ENCODE results near the gene DTX1. TPM values are rescaled to one million over a fixed set of nuclear protein-coding genes. Genes with fewer than 3 reads are reported as not detected.

The DTX1 gene
- total RNA-seq, 1 donor from 2014 or later, result 4.5 TPM

DNA sequence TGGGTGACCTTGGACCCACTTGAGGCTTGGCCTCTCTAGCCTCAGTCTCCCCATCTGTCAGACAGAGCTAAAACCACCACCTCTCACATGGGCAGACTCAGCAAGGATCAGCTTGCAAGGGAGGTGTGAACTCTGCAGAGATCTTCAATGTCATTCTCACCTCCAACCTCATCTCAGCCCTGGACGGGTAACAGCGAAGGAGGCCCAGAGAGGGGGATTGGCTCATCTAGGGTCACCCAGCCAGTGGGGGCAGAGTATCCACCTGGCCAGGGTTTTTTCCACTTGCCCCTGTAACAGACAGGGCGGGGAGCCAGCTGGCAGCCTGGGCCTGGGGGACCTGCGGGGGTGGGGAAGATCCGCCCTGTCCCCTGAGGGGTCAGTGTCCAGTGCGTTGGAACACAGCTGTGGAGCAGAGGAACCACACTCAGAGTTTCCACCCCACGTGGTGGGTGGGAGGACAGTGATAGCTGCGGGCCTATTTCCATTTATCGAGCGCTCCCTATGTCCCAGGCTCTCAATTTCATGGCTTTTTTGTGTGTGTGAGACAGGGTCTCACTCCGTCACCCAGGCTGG is 27.4 kb downstream of the DTX1 start:
- H3K36me3 ChIP-seq, result no peaks in the 10 kb centered on the region
- TF ChIP-seq, protein P1, sequence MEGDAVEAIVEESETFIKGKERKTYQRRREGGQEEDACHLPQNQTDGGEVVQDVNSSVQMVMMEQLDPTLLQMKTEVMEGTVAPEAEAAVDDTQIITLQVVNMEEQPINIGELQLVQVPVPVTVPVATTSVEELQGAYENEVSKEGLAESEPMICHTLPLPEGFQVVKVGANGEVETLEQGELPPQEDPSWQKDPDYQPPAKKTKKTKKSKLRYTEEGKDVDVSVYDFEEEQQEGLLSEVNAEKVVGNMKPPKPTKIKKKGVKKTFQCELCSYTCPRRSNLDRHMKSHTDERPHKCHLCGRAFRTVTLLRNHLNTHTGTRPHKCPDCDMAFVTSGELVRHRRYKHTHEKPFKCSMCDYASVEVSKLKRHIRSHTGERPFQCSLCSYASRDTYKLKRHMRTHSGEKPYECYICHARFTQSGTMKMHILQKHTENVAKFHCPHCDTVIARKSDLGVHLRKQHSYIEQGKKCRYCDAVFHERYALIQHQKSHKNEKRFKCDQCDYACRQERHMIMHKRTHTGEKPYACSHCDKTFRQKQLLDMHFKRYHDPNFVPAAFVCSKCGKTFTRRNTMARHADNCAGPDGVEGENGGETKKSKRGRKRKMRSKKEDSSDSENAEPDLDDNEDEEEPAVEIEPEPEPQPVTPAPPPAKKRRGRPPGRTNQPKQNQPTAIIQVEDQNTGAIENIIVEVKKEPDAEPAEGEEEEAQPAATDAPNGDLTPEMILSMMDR (IDR thresholded peaks at IDR 0.05), result no peak
- no peak overlapping the region for H3K27ac ChIP-seq
- no peaks in the 10 kb centered on the region for H3K27me3 ChIP-seq
- H3K9me3 ChIP-seq, result no peaks in the 10 kb centered on the region
- H3K4me3 ChIP-seq, result no peak overlapping the region
- no peaks in the 10 kb centered on the region for H3K4me1 ChIP-seq
- intact Hi-C loops (cut with DNase I), result no loop called here
- DNase-seq (ENCODE audit: low spot score in 2 of 2), result no peak

DNA sequence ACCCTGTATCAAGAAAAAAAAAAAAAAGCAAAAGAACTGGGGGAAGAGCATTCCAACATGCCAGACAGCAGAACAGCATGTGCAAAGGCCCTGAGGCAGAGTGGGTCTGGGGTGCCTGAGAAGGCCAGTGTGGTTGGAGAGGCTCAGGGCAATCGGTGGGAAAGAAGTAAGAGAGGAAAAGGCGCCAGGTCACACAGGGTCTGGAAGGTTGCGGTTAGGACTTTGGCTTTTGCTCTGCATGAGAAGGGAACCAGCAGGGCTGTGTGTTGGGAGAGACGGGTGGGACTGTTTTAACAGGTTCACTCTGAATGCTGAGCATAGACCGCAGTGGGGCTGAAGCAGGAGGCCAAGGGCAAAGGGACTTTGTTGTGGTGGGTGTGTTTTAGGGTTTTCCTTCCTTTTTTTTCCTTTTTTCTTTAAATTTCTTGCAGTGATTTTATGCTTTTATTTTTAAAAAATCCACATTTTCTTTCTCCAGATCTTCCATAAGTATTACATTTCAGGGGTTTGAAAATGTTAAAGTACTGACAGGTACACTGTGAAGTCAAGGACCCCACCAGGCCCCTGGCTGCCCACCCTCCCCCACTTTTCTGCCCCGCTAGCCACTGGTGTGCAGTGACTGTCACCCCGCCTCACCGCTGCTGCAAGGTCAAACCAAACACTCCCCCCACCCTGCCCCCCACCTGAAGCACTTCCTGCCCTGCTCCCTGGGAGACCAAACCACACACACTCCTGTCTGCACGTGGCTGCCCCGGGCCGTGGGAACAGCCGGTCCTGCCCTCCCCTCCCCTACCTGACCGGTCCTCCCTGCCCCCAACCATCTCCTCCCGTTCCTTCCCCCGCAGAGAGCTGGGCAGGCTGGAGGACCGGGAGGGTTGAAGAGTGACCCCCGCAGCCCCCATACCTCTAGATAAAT is 30.0 kb downstream of the DTX1 start:
- intact Hi-C loops (cut with DNase I), result no loop called here
- Histone ChIP-seq H3K27ac (no peak overlapping the region), H3K36me3 (no peaks in the 10 kb centered on the region), H3K9me3 (no peaks in the 10 kb centered on the region), H3K4me3 (no peak overlapping the region), H3K27me3 (no peaks in the 10 kb centered on the region), H3K4me1 (no peaks in the 10 kb centered on the region)
- no peak for DNase-seq (ENCODE audit: low spot score in 2 of 2)
- TF ChIP-seq, protein P1 (IDR thresholded peaks at IDR 0.05), result no peak

DNA sequence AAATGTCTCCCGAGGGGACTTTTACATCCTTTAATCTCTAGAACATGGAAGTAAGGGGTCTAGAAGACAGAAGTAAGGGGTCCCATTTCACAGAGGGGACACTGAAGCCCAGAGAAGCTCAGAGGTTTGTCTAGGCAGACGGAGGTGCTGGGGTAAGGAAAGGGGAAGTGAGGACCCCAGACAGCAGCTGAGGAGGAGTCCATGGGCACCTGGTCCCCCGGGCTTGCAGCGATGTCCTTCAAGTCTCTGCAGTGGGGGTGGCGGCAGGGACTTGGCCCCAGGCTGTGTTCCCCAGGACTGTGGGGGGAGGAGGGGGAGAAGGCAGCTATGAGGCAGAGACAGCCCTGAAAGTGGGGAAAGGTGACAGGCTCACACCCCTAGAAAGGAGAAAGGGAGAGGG is 30.7 kb downstream of the DTX1 start:
- H3K4me1 ChIP-seq, result no peaks in the 10 kb centered on the region
- H3K36me3 ChIP-seq, result no peaks in the 10 kb centered on the region
- no peak overlapping the region for H3K4me3 ChIP-seq
- H3K27ac ChIP-seq, result no peak overlapping the region
- TF ChIP-seq, protein P1 (IDR thresholded peaks at IDR 0.05), result no peak
- H3K27me3 ChIP-seq, result no peaks in the 10 kb centered on the region
- DNase-seq (ENCODE audit: low spot score in 2 of 2), result no peak
- H3K9me3 ChIP-seq, result no peaks in the 10 kb centered on the region
- intact Hi-C loops (cut with DNase I), result no loop called here

DNA sequence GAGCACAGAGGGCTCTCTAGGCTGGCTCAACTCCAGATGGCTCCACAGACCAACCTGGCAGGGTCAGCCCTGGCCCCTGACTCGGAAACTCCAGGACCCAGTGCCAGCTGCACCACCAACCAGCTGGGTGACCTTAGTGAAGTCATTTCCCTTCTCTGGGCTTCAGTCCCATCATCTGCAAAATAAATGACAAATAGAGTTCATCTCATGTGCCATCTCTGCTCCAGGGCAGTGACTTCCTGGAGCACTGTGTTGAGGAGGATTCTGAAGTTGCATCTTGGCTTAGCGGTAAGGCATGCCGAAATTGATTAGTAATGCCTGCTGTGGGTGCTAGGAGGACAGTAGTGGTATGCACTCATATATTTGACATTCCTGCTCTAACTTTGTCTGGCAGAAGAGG is 31.5 kb downstream of the DTX1 start:
- H3K27me3 ChIP-seq, result no peaks in the 10 kb centered on the region
- no peaks in the 10 kb centered on the region for H3K36me3 ChIP-seq
- no peak for DNase-seq (ENCODE audit: low spot score in 2 of 2)
- no peaks in the 10 kb centered on the region for H3K4me1 ChIP-seq
- H3K4me3 ChIP-seq, result no peak overlapping the region
- intact Hi-C loops (cut with DNase I), result no loop called here
- H3K27ac ChIP-seq, result no peak overlapping the region
- TF ChIP-seq, protein P1 (IDR thresholded peaks at IDR 0.05), result no peak
- H3K9me3 ChIP-seq, result no peaks in the 10 kb centered on the region

DNA sequence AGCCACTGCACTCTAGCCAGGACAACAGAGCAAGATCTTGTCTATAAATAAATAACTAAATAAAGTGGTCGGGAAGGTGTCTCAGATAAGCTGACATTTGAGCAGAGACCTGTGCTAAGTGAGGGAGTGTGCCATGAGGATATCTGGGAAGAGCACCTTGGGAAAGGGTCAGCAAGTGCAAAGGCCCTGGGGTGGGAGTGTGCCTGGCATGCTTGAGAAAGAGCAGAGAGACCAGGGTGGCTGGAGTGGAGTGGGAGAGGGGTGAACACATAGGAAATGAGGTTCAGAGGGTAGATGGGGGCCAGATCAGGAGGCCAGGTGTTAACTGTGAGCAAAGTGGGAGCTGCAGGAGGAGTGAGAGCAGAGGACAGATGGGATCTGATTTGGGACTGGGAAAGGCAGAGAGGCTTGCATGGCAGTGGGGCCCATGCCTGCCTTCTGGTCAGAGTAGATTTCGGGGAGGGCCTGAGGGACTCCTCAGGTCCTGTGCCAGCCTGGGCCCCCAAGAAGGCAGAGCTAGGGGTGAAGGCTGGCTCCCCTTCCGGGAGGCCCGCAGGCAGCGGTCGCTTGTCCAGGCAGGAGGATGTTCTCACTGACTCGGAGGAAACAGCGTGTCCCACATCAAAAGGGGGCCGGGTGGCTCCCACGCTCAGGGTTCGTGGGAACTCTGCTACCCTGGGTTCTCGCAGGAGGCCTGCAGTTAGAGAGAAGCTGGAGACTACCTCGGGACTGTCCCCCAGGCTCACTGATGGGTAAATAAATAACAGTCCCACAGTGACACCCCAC is 32.6 kb downstream of the DTX1 start:
- Histone ChIP-seq H3K27me3 (no peaks in the 10 kb centered on the region), H3K4me3 (no peak overlapping the region), H3K36me3 (no peaks in the 10 kb centered on the region), H3K27ac (no peak overlapping the region), H3K4me1 (no peaks in the 10 kb centered on the region), H3K9me3 (no peaks in the 10 kb centered on the region)
- intact Hi-C loops (cut with DNase I), result no loop called here
- TF ChIP-seq, protein P1 (IDR thresholded peaks at IDR 0.05), result no peak
- DNase-seq (ENCODE audit: low spot score in 2 of 2), result no peak

Measured in ascending aorta (tissue), 2 donors.